ENCODE results near the gene BEND5. TPM values are rescaled to one million over a fixed set of nuclear protein-coding genes. Genes with fewer than 3 reads are reported as not detected.
A peak's percentile ranks its signal among the peaks of the same experiment; 100 is the strongest.

Gene BEND5
- total and polyA plus RNA-seq, 4 donors: 9.1 to 41.6 (median 27.6) TPM

DNA sequence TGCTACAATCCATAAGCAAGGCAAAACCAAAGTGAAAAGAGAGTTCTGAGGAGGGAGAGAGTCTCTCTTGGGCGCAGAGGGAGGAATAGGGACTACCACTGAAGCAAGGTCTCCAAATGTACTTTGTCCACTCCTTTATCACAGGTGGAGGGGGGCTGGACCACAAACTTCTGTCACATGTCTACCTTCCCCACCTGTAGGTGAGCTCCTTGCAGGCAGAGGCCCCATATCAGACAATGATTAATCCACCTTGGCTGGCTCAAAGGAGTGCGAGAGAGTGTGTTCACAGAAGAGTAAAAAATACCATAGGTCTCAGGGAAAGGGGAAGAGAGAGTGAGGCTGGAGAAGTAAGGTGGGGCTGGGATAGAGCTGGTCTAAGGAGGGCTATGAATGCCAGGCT, 4.5 kb downstream of the BEND5 start:
- Histone ChIP-seq H3K4me1 (ENCODE audit: control insufficient read depth, insufficient read depth, low read length) (peaks cover 10% of the 10 kb centered on the region), H3K4me3 (ENCODE audit: low read depth, low read length) (no peak overlapping the region), H3K9me3 (ENCODE audit: control insufficient read depth, insufficient read depth, low read length) (no peaks in the 10 kb centered on the region), H3K27me3 (ENCODE audit: control insufficient read depth, insufficient read depth, low read length) (no peaks in the 10 kb centered on the region), H3K36me3 (ENCODE audit: control insufficient read depth, insufficient read depth, low read length) (peaks cover 7% of the 10 kb centered on the region), H3K27ac (ENCODE audit: low read depth, low read length) (no peak overlapping the region)
- DNase-seq (ENCODE audit: low read depth in 4 of 6, low spot score in 6 of 6): no peak
- WGBS (ENCODE audit: insufficient coverage): 67% methylated on average over 1 of the region's 2 CpGs

DNA sequence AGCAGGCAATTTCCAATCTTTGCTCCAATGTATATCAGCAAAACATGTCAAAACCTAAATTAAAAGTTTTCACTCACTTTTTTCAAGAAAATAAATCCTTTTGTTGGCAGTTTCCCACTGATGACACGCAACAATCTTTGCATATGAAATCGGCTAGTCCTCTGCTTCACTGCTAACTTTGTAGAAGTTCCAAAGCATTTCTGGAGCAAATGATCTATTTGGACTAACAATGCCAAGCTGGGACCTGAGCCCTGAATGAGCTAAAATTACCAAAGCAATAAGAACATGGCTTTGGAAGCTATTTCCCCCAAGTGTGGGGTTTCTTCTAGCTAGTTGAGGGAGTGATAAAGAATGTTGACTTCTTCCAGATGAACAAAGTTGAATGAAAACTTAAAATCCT, 5.1 kb downstream of the BEND5 start:
- peaks cover 7% of the 10 kb centered on the region for H3K36me3 ChIP-seq (ENCODE audit: control insufficient read depth, insufficient read depth, low read length)
- peaks cover 10% of the 10 kb centered on the region for H3K4me1 ChIP-seq (ENCODE audit: control insufficient read depth, insufficient read depth, low read length)
- H3K4me3 ChIP-seq (ENCODE audit: low read depth, low read length): no peak overlapping the region
- no peaks in the 10 kb centered on the region for H3K27me3 ChIP-seq (ENCODE audit: control insufficient read depth, insufficient read depth, low read length)
- WGBS (ENCODE audit: insufficient coverage): 84% methylated on average over 2 of the region's 2 CpGs
- H3K9me3 ChIP-seq (ENCODE audit: control insufficient read depth, insufficient read depth, low read length): no peaks in the 10 kb centered on the region
- H3K27ac ChIP-seq (ENCODE audit: low read depth, low read length): no peak overlapping the region
- peak in 1 of 6 donors; percentile 79 for DNase-seq (ENCODE audit: low read depth in 4 of 6, low spot score in 6 of 6)

DNA sequence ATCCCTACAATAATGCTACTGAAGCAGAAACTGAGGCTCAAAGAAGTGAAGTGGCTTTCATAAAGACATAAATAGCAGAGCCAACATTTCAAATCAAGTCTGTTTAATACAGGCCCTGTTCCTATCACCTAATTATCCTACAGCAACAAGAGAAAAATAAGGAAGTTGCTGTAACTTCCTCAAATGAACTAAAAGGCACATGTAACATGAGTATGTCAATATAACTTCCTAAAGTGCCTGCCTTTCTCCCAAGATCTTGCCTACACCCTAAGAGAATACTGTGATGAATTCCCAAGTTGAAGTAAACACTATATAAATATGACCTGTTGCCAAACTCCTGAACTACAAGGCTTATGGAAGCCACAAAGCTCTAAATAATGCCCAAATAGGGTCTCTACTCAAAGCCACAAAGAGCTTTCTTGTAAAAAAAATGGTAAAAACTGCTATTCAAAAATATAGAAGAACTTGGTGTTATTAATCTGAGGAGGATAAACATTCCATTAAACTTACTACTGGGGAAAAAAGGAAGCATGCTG, 8.6 kb downstream of the BEND5 start:
- H3K27me3 ChIP-seq (ENCODE audit: control insufficient read depth, insufficient read depth, low read length): no peaks in the 10 kb centered on the region
- H3K9me3 ChIP-seq (ENCODE audit: control insufficient read depth, insufficient read depth, low read length): no peaks in the 10 kb centered on the region
- no peak overlapping the region for H3K4me3 ChIP-seq (ENCODE audit: low read depth, low read length)
- no peak for DNase-seq (ENCODE audit: low read depth in 4 of 6, low spot score in 6 of 6)
- H3K36me3 ChIP-seq (ENCODE audit: control insufficient read depth, insufficient read depth, low read length): peaks cover 7% of the 10 kb centered on the region
- H3K27ac ChIP-seq (ENCODE audit: low read depth, low read length): no peak overlapping the region
- peaks cover 5% of the 10 kb centered on the region for H3K4me1 ChIP-seq (ENCODE audit: control insufficient read depth, insufficient read depth, low read length)

DNA sequence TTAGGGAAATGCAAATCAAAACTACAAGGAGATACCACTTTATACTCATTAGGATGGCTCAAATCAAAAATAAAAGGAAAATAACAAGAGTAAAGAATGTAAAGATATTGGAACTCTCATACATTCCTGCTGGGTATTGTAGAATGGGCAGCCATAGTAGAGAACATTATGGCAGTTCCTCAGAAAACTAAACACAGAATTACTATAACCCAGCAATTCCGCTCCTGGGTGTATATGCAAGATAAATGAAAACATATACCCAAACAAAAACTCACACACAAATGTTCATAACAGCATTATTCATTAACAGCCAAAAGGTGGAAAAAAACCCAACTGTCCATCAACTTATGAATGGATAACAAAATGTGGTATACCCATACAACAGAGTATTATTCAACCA, 11.4 kb downstream of the BEND5 start:
- Histone ChIP-seq H3K4me3 (ENCODE audit: low read depth, low read length) (no peak overlapping the region), H3K27me3 (ENCODE audit: control insufficient read depth, insufficient read depth, low read length) (no peaks in the 10 kb centered on the region), H3K4me1 (ENCODE audit: control insufficient read depth, insufficient read depth, low read length) (peaks cover 3% of the 10 kb centered on the region), H3K9me3 (ENCODE audit: control insufficient read depth, insufficient read depth, low read length) (no peaks in the 10 kb centered on the region), H3K36me3 (ENCODE audit: control insufficient read depth, insufficient read depth, low read length) (peaks cover 5% of the 10 kb centered on the region), H3K27ac (ENCODE audit: low read depth, low read length) (no peak overlapping the region)
- no CpG with 5 or more reads among the region's 1 CpG for WGBS (ENCODE audit: insufficient coverage)
- DNase-seq (ENCODE audit: low read depth in 4 of 6, low spot score in 6 of 6): no peak

DNA sequence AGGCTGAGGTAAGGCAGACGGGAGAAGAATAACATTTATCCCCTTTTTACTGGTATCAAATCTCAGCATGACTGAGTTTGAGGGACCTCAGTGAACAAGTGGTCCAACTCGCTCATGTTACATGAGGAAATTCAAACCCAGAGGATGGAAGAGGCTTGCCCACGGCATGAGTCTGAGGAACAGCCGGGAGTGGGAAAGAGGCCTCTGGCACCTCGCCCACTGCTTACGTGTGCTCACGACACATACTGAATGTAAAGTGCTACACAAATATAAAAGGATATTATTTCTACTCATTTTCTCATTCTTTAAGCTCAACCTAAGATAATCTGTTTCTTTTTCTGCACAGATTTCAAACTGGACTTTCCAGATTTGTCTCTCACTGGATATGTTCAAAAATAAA, 14.7 kb downstream of the BEND5 start:
- peaks cover 3% of the 10 kb centered on the region for H3K4me1 ChIP-seq (ENCODE audit: control insufficient read depth, insufficient read depth, low read length)
- no peak overlapping the region for H3K4me3 ChIP-seq (ENCODE audit: low read depth, low read length)
- DNase-seq (ENCODE audit: low read depth in 4 of 6, low spot score in 6 of 6): peak in 2 of 6 donors; percentile 53 to 63
- peaks cover 19% of the 10 kb centered on the region for H3K36me3 ChIP-seq (ENCODE audit: control insufficient read depth, insufficient read depth, low read length)
- H3K27me3 ChIP-seq (ENCODE audit: control insufficient read depth, insufficient read depth, low read length): no peaks in the 10 kb centered on the region
- no peaks in the 10 kb centered on the region for H3K9me3 ChIP-seq (ENCODE audit: control insufficient read depth, insufficient read depth, low read length)
- H3K27ac ChIP-seq (ENCODE audit: low read depth, low read length): peak overlapping the region; percentile 29
- WGBS (ENCODE audit: insufficient coverage): 29% methylated on average over 1 of the region's 7 CpGs

DNA sequence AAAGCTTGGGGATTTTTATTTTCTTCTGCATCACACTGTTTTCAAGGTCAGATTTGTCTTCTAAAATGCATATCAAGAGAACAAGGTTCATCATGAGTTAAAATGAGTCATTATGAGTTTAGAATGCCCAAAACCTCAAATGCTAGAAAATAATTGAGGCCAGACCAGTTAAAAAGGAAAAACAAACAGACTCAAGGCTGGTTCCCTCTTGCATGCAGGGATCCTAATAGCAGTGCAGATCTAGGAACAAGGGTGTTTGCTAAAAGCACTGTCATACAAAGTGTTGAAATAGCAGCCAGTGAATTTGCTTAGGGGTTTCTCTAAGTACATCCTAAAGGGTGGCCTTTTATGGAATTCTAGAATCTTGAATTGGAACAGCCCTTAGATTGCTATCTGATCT, 15.3 kb downstream of the BEND5 start:
- Histone ChIP-seq H3K4me1 (ENCODE audit: control insufficient read depth, insufficient read depth, low read length) (peaks cover 3% of the 10 kb centered on the region), H3K27me3 (ENCODE audit: control insufficient read depth, insufficient read depth, low read length) (no peaks in the 10 kb centered on the region), H3K9me3 (ENCODE audit: control insufficient read depth, insufficient read depth, low read length) (no peaks in the 10 kb centered on the region), H3K4me3 (ENCODE audit: low read depth, low read length) (no peak overlapping the region), H3K27ac (ENCODE audit: low read depth, low read length) (no peak overlapping the region), H3K36me3 (ENCODE audit: control insufficient read depth, insufficient read depth, low read length) (peaks cover 19% of the 10 kb centered on the region)
- DNase-seq (ENCODE audit: low read depth in 4 of 6, low spot score in 6 of 6): no peak

DNA sequence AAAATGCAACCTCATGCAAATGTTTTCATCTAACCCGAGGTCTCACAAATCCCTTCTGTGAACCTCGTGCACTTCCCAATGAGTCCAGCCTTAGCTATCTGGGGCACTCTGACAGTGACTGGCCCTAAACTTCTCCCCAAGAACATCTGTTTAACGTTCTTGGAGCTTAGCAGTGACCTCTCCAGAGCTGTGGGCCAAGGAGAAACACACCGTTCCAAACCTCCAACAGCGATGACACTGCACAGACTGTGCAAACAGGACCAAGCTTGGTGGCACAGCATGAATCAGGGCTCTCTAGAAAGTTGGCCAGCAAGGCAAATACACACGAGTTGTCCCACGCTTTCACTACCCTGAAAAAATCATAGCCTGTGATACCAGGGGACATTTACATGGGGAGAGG, 15.8 kb downstream of the BEND5 start:
- WGBS (ENCODE audit: insufficient coverage): 82% methylated on average over 5 of the region's 7 CpGs
- Histone ChIP-seq H3K27ac (ENCODE audit: low read depth, low read length) (peak overlapping the region; percentile 25), H3K9me3 (ENCODE audit: control insufficient read depth, insufficient read depth, low read length) (no peaks in the 10 kb centered on the region), H3K4me3 (ENCODE audit: low read depth, low read length) (no peak overlapping the region), H3K27me3 (ENCODE audit: control insufficient read depth, insufficient read depth, low read length) (no peaks in the 10 kb centered on the region), H3K36me3 (ENCODE audit: control insufficient read depth, insufficient read depth, low read length) (peaks cover 19% of the 10 kb centered on the region), H3K4me1 (ENCODE audit: control insufficient read depth, insufficient read depth, low read length) (peaks cover 3% of the 10 kb centered on the region)
- no peak for DNase-seq (ENCODE audit: low read depth in 4 of 6, low spot score in 6 of 6)

DNA sequence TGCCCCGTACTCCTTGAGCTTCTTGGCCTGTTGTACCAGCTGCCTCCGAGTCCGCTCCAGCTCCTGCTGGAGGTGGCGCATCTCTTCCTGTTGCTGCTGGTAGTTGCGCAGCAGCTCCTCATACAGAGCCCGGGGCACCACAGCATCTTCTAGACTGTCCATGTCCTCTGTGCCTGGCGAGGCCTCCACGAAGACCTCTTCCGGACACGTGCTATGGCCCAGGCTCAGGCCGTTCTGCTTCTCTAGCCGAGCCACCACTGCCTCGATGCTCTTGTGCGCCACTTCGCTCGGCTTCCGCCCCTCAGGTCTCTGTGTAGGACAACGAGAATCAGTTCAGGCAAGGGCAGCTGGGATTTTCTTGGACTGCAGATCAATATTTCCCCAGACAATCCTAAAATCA, 17.7 kb downstream of the BEND5 start:
- Histone ChIP-seq H3K4me3 (ENCODE audit: low read depth, low read length) (no peak overlapping the region), H3K4me1 (ENCODE audit: control insufficient read depth, insufficient read depth, low read length) (peaks cover 3% of the 10 kb centered on the region), H3K36me3 (ENCODE audit: control insufficient read depth, insufficient read depth, low read length) (peaks cover 24% of the 10 kb centered on the region), H3K9me3 (ENCODE audit: control insufficient read depth, insufficient read depth, low read length) (no peaks in the 10 kb centered on the region), H3K27ac (ENCODE audit: low read depth, low read length) (no peak overlapping the region), H3K27me3 (ENCODE audit: control insufficient read depth, insufficient read depth, low read length) (no peaks in the 10 kb centered on the region)
- WGBS (ENCODE audit: insufficient coverage): 94% methylated on average over 18 of the region's 18 CpGs
- DNase-seq (ENCODE audit: low read depth in 4 of 6, low spot score in 6 of 6): no peak

DNA sequence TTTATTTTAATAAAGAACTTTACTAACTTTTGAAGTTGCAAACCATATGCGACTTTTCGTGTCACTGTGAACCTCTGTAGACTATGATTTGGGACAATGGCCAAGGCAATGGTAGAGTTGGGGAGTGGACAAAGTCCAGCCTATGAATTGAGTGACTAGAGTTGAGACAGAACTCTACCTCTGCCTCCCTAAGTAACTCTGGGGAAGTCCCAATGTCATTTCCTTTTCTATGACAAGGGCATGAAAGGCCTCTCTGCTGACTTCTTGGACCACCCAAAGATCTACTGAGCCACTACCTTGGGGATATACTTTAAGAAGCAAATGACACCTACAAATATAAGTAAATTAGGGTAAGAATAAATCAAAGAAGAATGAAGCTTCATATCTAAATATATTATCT, 19.3 kb downstream of the BEND5 start:
- Histone ChIP-seq H3K27me3 (ENCODE audit: control insufficient read depth, insufficient read depth, low read length) (no peaks in the 10 kb centered on the region), H3K4me3 (ENCODE audit: low read depth, low read length) (no peak overlapping the region), H3K4me1 (ENCODE audit: control insufficient read depth, insufficient read depth, low read length) (peaks cover 3% of the 10 kb centered on the region), H3K9me3 (ENCODE audit: control insufficient read depth, insufficient read depth, low read length) (no peaks in the 10 kb centered on the region), H3K36me3 (ENCODE audit: control insufficient read depth, insufficient read depth, low read length) (peaks cover 24% of the 10 kb centered on the region), H3K27ac (ENCODE audit: low read depth, low read length) (no peak overlapping the region)
- no peak for DNase-seq (ENCODE audit: low read depth in 4 of 6, low spot score in 6 of 6)
- no CpG with 5 or more reads among the region's 2 CpGs for WGBS (ENCODE audit: insufficient coverage)

DNA sequence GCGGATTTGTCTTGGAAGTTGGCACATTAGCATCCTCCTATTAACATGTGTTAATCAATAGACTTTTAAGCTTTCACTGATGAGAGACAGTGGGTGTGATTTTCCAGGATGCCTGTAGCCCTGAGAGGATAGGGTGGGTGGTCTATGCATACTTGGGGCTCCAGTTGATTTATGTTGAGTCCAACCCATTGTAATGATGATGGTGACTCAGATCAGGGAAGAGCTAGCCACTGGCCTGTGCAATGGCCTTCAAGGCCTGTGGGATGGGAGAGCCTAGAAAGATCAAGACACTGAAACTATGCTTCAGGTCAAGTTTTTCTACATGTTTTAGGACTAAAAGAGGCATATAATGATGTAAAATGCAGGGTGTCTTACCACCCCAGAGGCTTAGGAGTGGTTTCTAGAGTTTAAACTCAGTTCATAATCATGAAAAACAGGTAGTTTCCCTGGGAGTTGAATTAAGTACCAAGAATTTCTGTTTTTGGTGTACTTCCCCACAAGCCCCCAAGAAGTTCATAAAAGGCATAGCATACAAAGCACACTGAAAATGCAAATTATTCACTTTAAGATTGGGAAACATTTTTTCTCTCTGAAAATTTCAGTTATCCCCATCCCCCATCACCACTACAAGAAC, 19.9 kb downstream of the BEND5 start:
- no peak overlapping the region for H3K4me3 ChIP-seq (ENCODE audit: low read depth, low read length)
- no peak for DNase-seq (ENCODE audit: low read depth in 4 of 6, low spot score in 6 of 6)
- peaks cover under 1% of the 10 kb centered on the region for H3K4me1 ChIP-seq (ENCODE audit: control insufficient read depth, insufficient read depth, low read length)
- H3K9me3 ChIP-seq (ENCODE audit: control insufficient read depth, insufficient read depth, low read length): no peaks in the 10 kb centered on the region
- no peaks in the 10 kb centered on the region for H3K27me3 ChIP-seq (ENCODE audit: control insufficient read depth, insufficient read depth, low read length)
- no CpG with 5 or more reads among the region's 1 CpG for WGBS (ENCODE audit: insufficient coverage)
- no peak overlapping the region for H3K27ac ChIP-seq (ENCODE audit: low read depth, low read length)
- H3K36me3 ChIP-seq (ENCODE audit: control insufficient read depth, insufficient read depth, low read length): peaks cover 24% of the 10 kb centered on the region

Measured in spinal cord (tissue), 10 donors.